HG03342 (cell line): ENCODE data around the gene MAP1A.
"Not testable (repeated sequence)": the region's sequence is repeated elsewhere in the genome, so short reads cannot be mapped to it uniquely, and the experiment has no call there.

ENCODE experiments used
- ATAC-seq: cut with Tn5 transposase; IDR thresholded peaks from one replicate; pipeline ENCODE4 v1.9.1; 2021; ENCODE audit warnings: mild to moderate bottlenecking, moderate library complexity; ENCODE audit not compliant: unreplicated experiment

Gene MAP1A

DNA sequence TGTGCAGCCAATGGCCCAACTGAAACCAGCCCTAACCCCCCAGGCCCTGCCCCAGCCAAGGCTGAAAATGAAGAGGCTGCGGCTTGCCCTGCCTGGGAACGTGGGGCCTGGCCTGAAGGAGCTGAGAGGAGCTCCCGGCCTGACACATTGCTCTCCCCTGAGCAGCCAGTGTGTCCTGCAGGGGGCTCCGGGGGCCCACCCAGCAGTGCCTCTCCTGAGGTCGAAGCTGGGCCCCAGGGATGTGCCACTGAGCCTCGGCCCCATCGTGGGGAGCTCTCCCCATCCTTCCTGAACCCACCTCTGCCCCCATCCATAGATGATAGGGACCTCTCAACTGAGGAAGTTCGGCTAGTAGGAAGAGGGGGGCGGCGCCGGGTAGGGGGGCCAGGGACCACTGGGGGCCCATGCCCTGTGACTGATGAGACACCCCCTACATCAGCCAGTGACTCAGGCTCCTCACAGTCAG, 11.2 kb downstream of the MAP1A start:
- ATAC-seq: no peak

DNA sequence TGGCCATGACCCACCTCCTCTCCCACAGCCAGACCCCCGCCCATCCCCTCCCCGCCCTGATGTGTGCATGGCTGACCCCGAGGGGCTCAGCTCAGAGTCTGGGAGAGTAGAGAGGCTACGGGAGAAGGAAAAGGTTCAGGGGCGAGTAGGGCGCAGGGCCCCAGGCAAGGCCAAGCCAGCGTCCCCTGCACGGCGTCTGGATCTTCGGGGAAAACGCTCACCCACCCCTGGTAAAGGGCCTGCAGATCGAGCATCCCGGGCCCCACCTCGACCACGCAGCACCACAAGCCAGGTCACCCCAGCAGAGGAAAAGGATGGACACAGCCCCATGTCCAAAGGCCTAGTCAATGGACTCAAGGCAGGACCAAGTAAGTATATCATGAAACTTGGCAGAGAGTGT, 11.7 kb downstream of the MAP1A start:
- no peak for ATAC-seq

DNA sequence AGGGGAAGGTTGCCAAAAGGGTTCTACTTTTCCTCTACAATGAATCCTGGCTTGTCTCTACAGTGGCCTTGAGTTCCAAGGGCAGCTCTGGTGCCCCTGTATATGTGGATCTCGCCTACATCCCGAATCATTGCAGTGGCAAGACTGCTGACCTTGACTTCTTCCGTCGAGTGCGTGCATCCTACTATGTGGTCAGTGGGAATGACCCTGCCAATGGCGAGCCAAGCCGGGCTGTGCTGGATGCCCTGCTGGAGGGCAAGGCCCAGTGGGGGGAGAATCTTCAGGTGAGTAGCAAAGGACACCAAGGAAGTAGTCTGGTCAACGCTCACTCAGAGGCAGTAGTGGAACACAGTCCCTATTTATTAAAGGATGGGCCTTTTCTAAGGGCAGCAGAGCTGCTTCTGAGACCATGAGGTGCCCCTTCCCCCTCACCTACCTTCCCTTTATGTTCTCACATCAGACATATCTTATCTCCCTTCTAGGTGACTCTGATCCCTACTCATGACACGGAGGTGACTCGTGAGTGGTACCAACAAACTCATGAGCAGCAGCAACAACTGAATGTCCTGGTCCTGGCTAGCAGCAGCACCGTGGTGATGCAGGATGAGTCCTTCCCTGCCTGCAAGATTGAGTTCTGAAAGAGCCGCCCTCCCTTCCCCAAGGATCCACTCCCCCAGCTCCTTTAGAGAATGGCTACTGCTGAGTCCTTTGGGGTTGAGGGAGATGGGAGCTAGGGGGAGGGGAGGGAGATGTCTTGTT, 12.4 kb downstream of the MAP1A start:
- no peak for ATAC-seq

DNA sequence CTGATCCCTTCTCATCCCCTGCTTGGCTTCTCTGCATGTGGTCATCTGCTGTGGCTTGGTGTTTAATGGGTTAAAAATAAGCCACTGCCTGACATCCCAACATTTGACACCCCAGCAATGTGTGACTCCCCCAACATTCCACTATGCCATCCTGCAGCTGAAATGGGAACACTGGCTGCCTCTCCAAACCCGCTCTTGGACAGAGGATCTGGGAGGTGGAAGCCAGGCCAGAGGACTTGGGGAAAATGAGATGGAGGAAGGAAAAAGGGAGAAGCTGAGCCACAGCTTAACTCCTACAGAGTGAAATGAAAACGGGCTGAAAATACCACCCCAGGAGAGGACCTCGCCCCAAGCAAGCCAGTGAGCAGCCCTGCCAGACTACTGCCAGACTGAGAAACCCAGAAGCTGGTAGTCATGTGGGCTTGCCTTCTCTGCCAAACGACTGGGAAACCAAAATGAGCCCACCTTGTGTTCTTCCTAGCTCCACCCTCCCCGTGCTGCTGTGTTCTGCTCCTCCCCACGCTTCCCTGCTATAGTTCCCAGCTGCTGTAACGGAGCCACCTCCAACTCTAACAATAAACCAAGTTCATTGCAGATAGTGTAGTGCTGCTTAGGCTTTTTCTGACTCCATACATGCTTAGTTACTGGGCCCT, 13.7 kb downstream of the MAP1A start:
- ATAC-seq: no peak

DNA sequence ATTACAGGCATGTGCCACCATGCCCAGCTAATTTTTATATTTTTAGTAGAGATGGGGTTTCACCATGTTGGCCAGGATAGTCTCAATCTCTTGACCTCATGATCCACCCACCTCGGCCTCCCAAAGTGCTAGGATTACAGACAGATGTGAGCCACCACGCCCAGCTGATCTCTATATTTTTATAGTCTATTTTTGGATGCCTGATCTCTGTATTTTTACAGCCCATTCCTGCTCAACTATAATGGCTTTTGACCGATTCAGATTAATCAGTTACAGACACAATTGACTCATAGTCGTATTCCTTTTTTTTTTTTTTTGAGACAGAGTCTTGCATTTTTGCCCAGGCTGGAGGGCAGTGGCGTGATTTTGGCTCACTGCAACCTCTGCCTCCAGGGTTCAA, 15.4 kb downstream of the MAP1A start:
- not testable (repeated sequence) for ATAC-seq

DNA sequence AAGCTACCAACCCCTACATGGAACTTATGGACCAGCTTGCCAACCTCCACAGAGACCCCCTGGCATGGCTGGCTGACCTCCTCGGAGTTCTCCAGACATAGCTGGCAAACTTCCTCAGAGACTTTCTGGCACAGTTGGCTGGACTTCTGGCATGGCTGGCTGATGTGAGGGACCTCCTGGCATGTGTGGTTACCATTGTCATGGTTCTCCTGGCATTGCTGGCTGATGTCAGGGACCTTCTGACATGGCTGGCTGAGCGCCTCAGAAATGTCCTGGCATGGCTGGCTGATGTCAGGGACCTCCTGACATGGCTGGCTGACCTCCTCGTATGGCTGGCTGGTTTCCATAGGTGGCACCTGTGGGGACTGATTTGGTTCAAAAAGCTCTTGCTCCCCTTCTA, 17.5 kb downstream of the MAP1A start:
- ATAC-seq: no peak

DNA sequence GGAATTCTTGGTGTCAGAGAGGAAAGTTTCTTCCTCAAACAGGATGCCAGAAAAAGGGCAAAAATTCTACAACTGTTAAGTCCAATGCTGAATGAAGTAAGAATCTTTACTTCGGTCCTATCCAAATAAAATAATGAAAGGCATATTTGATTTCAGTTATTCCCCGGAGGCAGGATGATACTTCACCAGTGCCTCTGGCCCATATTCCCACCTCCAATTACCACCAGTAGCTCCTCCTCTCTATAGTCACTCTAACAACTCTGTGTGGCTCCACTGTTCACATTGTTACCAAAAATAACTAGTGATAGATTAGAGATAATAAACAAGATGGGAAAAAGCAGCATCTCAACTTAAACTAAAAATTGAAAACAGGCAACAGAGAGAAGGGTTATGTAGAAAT, 20.7 kb downstream of the MAP1A start:
- no peak for ATAC-seq

DNA sequence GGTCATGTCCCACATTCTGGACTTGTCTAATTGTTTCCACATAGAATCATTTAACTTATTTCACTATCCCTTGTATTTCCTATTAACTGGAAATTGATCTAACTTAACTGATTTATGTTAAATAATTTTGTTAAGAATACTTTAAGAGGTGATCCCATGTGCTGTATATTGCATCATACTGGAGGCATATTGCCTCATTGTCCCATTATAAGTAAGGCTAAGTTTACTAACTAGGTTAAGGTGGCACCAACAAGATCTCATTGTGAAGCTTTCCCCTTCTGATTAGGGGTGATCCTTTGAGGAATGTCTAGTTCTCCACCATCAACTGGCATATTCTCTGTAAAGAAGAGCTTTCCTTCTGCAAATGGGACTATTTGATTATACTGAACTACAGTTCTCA, 24.4 kb downstream of the MAP1A start:
- ATAC-seq: no peak

DNA sequence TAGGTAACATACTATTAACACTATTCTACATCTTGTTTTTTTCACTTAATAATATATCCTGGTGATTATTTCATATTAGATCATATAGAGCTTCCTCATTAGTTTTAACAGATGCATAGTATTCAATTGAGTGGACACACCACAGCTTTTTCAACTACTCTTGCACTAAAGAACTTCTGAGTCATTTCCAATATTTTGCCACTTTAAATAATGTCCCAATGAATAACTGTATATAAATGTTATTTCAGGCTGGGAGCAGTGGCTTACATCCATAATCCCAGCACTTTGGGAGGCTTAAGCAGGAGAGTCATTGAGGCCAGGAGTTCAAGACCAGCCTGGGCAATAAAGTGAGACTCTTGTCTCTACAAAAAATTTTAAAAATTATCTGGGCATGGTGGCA, 26.9 kb downstream of the MAP1A start:
- ATAC-seq: no peak

DNA sequence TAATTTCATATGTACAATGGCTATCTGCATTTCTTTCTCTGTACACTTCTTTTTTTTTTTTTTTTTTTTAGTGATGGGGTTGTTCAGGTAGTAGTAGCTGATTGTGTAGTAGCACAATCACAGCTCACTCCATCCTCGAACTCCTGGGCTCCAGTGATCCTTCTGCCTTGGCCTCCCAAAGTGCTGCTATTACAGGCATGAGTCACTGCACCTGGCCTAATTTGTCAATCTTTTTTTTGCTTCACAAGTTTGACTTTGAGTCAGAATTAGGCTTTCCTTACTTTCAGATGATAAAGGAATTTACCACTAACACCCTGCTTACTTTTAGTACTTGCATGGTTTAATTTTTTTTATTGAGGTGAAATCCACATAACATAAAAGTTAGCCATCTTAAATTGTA, 28.0 kb downstream of the MAP1A start:
- no peak for ATAC-seq

DNA sequence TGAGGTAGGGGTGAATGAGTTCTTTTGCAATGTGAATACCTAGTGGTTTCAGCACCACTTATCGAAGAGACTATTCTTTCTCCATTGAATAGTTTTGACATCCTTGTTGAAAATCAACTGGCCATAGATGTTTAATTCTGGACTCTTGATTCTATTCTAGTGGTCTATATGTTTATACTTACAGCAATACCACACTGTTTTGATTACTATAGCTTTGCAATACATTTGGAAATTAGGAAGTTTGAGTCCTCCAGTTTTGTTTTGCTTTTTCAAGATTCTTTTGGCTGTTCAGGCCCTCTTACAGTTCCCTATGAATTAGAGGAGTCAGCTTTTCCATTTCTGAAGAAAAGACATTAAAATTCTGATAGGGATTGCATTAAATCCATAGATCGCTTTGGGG, 30.1 kb downstream of the MAP1A start:
- ATAC-seq: no peak

DNA sequence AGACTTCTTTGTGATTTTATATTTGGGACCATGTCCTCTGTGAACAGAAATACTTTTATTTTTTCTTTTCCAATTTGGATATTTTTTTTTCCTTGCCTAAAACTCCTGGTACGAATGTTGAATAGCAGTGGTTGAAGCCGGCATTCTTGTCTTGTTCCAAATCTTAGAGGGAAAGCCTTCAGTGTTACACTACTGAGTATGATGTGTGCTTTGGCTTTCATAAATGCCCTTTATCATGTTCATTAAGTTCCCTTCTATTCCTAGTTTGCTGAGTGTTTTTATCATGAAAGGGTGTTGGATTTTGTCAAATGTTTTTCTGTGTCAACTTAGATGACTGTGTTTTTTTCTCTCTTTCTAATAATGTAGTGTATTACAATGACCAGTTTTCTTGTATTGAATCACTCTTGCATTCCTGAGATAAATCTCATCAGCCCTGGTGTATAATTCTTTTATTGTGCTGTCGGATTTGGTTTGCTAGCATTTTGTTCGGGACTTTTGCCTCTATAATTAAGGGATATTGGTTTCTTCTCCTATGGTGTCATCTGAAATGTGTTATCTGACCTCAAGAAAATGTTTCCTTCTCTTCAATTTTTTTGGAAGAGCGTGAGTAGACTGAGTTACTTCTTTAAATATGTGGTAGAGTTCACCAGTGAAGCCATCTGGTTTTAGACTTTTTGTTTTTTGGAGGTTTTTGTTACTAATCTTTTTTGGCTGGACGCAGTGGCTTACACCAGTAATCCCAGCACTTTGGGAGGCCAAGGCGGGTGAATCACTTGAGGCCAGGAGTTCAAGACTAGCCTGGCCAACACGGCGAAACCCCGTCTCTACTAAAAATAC, 33.3 kb downstream of the MAP1A start:
- no peak for ATAC-seq

DNA sequence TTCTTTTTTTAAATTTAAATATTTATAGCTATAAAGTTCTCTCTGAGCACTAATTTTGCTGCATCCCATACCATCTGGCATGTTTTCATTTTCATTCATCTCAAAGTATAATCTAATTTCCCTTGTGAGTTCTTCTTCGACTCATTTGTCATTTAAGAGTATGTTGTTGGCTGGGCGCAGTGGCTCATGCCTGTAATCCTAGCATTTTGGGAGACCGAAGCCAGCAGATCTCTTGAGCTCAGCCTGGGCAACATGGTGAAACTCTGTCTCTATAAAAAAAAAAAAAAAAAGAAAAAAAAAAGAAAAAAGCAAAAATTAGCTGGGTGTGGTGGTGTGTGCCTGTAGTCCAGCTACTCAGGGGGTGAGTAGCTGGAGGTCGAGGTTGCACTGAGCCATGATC, 34.8 kb downstream of the MAP1A start:
- ATAC-seq: no peak

DNA sequence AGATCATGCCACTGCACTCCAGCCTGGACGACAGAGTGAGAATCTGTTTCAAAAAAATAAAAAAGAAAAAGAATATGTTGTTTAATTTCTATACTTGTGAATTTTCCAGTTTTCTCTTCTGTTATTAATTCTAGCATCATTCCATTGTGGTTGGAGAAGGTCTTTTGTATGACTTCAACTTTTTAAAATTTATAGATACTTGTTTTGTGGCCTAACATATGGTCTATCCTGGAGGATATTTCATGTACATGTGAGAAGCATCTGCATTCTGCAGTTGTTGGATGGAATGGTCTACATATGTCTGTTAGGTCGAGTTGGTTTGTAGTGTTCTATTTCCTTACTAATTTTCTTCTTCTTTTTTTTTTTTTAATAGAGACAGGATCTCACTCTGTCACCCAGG, 35.6 kb downstream of the MAP1A start:
- ATAC-seq: no peak

DNA sequence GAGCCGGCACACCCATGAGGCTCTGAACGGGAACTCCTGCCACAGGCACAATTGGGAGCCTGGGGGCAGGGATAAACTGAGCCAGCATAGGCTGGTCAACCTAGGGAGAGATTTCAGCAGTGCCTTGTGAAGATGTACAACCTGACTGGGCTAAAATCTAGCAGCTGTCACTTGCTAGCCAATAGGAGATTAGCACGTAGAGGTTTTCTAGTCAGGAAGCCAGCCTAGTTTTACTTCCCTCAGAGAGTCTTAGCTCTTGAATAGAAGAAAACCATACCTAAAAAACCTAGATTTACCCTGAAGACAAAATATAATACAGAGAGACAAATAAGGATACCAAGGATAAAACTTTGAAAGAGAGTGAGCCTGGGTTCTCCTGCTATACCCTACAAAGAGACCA, 45.3 kb downstream of the MAP1A start:
- not testable (repeated sequence) for ATAC-seq

DNA sequence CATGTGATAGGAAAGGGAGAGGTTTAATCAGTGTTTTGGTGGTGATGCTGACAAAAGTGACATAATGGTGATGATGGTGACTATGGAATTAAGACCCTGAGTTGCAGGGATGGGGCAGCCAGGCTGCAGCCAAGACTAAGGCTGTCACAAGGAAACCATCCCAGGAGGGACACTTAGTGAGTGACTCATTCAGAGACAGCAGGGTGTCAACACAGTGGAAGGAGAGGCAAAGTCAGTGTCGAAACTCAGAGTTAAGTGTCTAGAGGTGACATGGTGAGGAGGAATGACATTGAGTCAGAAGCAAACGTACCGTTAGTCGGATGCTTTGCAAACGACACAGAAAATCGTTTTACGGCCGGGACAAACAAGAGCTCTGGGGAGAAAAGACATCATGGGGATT, 46.4 kb downstream of the MAP1A start:
- not testable (repeated sequence) for ATAC-seq

DNA sequence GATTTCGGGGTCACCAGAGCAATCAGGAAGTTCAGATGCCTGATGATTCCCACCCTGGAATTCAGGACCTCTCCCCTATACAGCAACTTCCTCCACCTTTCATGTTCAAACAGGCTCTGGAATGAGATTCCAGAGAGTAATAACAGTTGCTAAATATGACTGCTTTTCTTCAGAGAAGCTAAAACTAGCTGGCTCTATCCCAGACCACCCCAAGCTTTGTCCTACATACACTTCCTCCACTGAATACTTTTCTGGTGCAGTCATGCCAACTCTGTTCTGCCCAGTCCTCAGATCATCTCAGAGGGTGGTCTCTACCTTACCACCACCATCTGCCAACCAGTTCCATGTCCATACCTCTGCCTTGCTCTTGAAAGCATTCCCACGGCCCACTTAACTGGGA, 49.2 kb downstream of the MAP1A start:
- not testable (repeated sequence) for ATAC-seq

DNA sequence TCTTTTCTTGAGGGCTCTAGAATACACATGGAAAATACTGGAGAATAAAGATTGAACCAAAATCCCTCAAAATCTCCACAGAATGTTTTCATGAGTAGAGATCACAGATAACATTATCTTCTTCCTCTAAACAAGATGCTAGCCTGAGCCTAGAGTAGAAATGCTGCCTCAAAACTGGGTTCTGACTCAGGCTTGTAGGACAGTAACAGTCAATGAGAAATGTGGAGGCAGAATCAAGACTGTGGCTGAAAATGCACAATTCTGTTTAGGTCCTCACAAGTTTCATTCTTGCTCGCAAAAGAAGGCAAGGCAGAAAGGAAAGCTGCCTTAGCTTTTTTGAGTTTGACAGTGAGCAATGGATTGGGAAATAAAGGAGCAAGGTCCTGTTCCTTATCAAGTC, 57.2 kb downstream of the MAP1A start:
- not testable (repeated sequence) for ATAC-seq
